OCI-LY7 (cell line): ENCODE results near the gene ELMOD3.

ENCODE experiments used
- EZH2phosphoT487 ChIP-seq: fragments of 200-600 bp; sonication (generic); IDR thresholded peaks from 2 replicates; pipeline ENCODE4 v1.6.1; 2018; ENCODE audit warnings: low read depth, borderline replicate concordance, mild to moderate bottlenecking, mixed run types, antibody characterized with exemption, low read length, moderate library complexity, mixed read lengths
- TF ChIP-seq, protein P1 (sequence below): fragments of 200-600 bp; sonication (generic); conservative IDR thresholded peaks from 2 replicates; pipeline ENCODE4 v1.5.1; 2014; ENCODE audit warnings: mild to moderate bottlenecking, antibody characterized with exemption, low read length, moderate library complexity, mixed read lengths

DNA sequence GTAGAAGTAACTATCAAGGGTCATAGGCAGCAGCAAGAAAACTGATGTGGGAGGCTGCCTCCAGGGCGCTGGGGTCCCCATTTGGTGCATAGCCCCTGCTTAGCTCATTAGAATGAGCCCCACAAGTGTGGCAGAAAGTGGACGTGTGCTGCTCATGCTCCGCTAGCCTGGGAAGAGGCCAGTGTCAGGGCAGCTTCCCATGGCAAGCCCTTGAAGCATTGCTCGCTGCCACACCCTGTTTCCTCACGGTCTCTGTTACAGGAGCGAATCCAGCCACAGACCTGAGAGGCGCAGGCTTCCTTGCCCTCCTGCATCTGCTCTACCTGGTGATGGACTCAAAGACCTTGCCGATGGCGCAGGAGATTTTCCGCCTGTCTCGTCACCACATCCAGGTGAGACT is 22.5 kb downstream of the ELMOD3 start:
- TF ChIP-seq, protein P1, sequence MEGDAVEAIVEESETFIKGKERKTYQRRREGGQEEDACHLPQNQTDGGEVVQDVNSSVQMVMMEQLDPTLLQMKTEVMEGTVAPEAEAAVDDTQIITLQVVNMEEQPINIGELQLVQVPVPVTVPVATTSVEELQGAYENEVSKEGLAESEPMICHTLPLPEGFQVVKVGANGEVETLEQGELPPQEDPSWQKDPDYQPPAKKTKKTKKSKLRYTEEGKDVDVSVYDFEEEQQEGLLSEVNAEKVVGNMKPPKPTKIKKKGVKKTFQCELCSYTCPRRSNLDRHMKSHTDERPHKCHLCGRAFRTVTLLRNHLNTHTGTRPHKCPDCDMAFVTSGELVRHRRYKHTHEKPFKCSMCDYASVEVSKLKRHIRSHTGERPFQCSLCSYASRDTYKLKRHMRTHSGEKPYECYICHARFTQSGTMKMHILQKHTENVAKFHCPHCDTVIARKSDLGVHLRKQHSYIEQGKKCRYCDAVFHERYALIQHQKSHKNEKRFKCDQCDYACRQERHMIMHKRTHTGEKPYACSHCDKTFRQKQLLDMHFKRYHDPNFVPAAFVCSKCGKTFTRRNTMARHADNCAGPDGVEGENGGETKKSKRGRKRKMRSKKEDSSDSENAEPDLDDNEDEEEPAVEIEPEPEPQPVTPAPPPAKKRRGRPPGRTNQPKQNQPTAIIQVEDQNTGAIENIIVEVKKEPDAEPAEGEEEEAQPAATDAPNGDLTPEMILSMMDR: no peak
- TF ChIP-seq EZH2phosphoT487: no peak
